Activated T-helper 2 cell treated with anti-CD3 and anti-CD28 coated beads, Interferon-gamma antibody, Interleukin-2, Interleukin-4, amounts not matched to agents 10 μg/mL and 5 μg/mL and 100 μg/mL, durations not matched to agents 14 hours and 24 hours and 36 hours (primary cell): Measurements from ENCODE around the gene SH3RF3. TPM values are rescaled to one million over a fixed set of nuclear protein-coding genes. Genes with fewer than 3 reads are reported as not detected.
"Not testable (repeated sequence)": the region's sequence is repeated elsewhere in the genome, so short reads cannot be mapped to it uniquely, and the experiment has no call there.

Experiments used
- DNase-seq: peaks from one replicate; pipeline ENCODE4 v3.0.0; 2021; ENCODE audit warnings: low spot score
- H3K27ac Mint-ChIP-seq: one replicate; pipeline ENCODE4 v1.8.0; 2021; ENCODE audit warnings: mixed read lengths
- H3K27me3 Mint-ChIP-seq: one replicate; pipeline ENCODE4 v1.8.0; 2021; ENCODE audit warnings: low read depth, mixed read lengths
- H3K36me3 Mint-ChIP-seq: one replicate; pipeline ENCODE4 v1.8.0; 2021; ENCODE audit warnings: low read depth, mixed read lengths
- H3K4me1 Mint-ChIP-seq: one replicate; pipeline ENCODE4 v1.8.0; 2021; ENCODE audit warnings: low read depth, mixed read lengths
- H3K4me3 Mint-ChIP-seq: one replicate; pipeline ENCODE4 v1.8.0; 2021; ENCODE audit warnings: low read depth, mild to moderate bottlenecking, moderate library complexity, mixed read lengths
- H3K9me3 Mint-ChIP-seq: one replicate; pipeline ENCODE4 v1.8.0; 2021; ENCODE audit warnings: mixed read lengths
- intact Hi-C: fragments of 100-400 bp; cut with micrococcal nuclease; formaldehyde crosslinking; loops from one replicate; pipeline ENCODE4 v1.15.1; 2023
- total RNA-seq: library from RNA; stranded (reverse); gene quantifications from 2 replicates; pipeline ENCODE4 v1.2.3, GENCODE V29; 2022

The SH3RF3 gene
- total RNA-seq, 1 donor from 2014 or later, result 0.78 TPM

DNA sequence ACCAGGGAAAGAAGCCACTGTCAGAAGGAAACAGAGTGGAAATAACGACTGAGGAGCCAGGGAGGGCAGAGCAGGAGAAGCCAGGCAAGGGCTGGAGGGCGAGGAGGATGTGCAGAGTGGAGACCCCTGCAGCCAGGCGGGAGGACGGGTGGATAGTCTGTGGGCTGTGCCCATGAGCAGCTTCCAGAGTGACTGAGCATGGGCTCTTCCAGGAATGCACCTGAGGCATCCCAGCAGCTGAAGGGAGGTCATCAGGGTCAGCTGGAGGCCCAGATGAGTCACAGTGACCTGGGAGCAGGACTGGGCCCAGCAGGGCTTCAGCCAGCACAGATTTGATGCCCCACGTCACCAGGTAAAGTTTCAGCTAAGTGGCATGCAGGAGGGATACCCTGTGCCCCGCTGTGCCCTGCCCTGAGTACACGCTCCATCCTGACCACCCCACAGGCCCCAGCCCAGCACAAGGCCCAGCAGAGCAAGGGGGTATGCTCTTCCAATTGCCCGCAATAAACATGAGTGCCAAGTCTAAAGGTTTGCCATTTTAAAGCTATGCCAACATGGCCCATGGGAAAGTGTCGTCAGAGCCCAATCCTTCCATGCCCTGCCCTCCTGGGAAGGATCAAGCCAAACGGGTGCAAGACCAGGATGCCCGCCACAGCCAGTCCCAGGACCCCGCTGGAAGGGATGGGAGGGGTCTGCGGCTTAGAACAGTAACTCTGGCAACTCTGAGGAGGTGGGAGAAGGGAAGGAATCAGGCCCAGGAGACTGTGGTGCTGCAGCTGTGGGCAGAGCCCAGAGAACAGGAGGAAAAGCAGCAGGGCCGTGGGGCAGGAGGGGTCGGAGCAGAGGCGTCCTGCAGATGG lies 399.1 kb downstream of the SH3RF3 start:
- intact Hi-C loops, result no loop called here
- Mint-ChIP-seq H3K27me3 (peaks cover 9% of the 10 kb centered on the region), H3K9me3 (no peaks in the 10 kb centered on the region), H3K4me3 (no peak overlapping the region), H3K4me1 (no peaks in the 10 kb centered on the region), H3K36me3 (no peaks in the 10 kb centered on the region), H3K27ac (no peak overlapping the region)
- no peak for DNase-seq

DNA sequence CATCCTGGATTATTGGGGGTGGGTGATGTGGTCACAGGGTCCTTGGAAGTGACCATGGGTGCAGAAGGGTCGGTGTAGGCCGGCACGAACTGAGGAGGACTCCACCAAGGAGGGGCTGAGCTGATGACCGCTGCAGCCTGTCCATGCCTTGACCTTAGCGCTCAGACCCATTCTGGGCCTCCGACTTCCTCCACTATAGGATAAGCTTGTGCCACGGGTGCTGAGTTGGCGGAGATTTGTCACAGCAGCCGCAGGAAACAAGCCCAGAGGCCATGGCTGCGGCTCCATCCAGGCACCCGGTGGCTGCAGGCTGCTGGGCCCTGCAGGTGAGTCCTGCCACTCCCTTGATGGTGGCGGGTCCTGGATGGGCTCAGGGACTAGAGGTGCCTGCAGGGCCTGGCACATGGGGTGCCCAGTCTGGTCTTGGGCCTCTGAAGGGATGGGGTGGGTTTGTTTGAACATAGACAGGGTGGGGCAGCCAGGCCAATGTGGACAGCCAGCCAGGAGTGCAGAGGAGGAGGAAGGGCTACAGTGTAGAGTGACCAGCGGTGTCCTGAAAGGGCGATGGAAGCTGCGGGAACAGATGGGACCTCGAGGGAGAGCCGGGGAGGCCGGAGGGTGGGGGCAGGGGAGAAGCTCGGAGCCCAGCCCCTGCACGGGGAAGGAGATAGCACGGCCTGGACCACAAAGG lies 400.0 kb downstream of the SH3RF3 start:
- H3K4me3 Mint-ChIP-seq, result no peak overlapping the region

DNA sequence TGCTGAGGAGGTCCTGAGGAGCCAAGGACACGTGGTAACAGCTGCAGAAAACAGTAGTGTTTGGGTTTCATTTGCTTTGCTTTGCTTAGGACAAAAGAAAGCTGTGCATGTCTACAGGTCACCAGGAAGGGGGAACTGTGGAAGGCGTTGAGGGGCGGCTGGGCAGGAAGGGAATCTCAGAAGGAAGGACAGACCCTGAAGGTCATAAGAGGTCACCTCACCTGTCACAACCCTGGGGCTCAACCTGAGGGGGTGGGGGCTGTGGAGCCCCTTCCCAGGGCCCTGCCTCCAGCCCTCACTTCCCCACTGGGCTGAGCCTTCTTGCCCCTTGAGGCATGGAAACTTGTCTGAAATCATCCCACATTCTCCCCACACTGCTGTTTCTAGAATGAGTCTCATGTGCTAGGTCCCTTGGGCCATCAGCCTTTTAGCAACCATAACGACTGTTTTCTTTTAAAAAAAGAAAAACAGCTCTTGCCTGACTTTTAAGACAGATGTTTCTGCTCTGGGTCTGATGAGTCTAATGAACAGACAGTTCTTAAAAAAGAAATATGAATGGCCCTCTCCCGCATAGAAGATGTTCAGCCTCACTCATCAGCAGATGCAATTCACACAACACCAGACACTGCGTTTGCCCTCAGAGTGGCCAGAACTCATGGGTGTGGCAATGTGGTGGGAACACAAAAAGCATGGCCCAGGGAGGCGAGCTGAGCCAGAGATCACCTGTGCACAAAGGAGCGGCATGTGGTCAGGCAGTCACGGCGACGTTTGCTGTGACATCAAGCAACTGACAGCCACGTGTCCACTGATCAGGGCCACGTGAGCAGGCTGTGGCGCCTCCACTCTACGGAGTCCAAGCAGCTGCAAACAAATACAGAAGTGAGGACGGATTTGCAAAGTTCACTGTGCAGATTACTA lies 400.8 kb downstream of the SH3RF3 start:
- no peaks in the 10 kb centered on the region for H3K36me3 Mint-ChIP-seq
- no peak overlapping the region for H3K4me3 Mint-ChIP-seq
- no peak overlapping the region for H3K27ac Mint-ChIP-seq
- intact Hi-C loops, result no loop called here
- peaks cover 12% of the 10 kb centered on the region for H3K27me3 Mint-ChIP-seq
- H3K4me1 Mint-ChIP-seq, result no peaks in the 10 kb centered on the region
- H3K9me3 Mint-ChIP-seq, result no peaks in the 10 kb centered on the region
- DNase-seq, result no peak

More for the DNA sequence above, 400.0 kb downstream of the SH3RF3 start:
- intact Hi-C loops, result no loop called here
- Mint-ChIP-seq H3K4me1 (no peaks in the 10 kb centered on the region), H3K27ac (no peak overlapping the region), H3K36me3 (no peaks in the 10 kb centered on the region), H3K27me3 (peaks cover 10% of the 10 kb centered on the region), H3K9me3 (no peaks in the 10 kb centered on the region)
- no peak for DNase-seq

DNA sequence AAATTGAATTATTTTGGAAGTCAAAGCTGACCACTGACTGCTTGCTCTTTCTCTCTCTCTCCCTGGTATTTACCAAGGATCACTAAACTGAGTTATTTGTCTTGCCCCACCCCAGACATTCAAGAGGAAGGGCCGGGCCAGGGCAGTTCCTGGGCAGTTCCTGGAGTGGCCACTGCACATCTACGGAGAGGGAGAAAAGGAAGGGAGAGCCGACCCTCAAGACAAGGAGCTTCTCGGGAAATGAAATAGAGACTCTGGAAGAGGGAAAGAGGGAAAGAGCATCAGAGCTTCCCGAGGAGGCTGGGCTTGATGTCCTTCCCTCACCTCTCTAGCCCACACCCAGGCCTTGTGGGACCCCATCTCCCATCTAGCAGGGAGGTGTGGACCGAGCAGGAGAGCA lies 401.7 kb downstream of the SH3RF3 start:
- Mint-ChIP-seq H3K27me3 (peaks cover 15% of the 10 kb centered on the region), H3K36me3 (no peaks in the 10 kb centered on the region), H3K4me1 (no peaks in the 10 kb centered on the region), H3K9me3 (no peaks in the 10 kb centered on the region), H3K4me3 (no peak overlapping the region), H3K27ac (no peak overlapping the region)
- no peak for DNase-seq
- intact Hi-C loops, result no loop called here

DNA sequence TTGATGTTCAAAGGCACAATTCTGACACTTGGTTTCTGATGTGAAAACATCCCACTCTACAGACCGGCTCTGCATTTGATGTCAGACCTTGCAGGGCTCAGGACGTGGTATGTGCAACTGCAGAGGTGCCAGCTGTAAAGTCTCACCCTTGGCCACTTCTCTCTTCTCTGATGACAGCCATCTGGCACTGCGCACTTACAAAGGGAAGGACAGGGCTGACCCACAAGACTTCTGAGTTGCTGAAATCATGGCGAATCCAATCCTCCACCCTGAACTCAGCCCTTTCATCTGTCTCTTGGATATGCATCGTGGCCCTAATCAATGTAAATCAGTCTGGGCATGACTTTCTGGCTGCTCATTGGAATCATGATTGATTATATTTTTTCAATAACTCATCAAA lies 402.2 kb downstream of the SH3RF3 start:
- H3K9me3 Mint-ChIP-seq, result no peaks in the 10 kb centered on the region
- intact Hi-C loops, result no loop called here
- no peak overlapping the region for H3K4me3 Mint-ChIP-seq
- H3K27ac Mint-ChIP-seq, result no peak overlapping the region
- H3K36me3 Mint-ChIP-seq, result no peaks in the 10 kb centered on the region
- peaks cover 16% of the 10 kb centered on the region for H3K27me3 Mint-ChIP-seq
- no peak for DNase-seq
- no peaks in the 10 kb centered on the region for H3K4me1 Mint-ChIP-seq

DNA sequence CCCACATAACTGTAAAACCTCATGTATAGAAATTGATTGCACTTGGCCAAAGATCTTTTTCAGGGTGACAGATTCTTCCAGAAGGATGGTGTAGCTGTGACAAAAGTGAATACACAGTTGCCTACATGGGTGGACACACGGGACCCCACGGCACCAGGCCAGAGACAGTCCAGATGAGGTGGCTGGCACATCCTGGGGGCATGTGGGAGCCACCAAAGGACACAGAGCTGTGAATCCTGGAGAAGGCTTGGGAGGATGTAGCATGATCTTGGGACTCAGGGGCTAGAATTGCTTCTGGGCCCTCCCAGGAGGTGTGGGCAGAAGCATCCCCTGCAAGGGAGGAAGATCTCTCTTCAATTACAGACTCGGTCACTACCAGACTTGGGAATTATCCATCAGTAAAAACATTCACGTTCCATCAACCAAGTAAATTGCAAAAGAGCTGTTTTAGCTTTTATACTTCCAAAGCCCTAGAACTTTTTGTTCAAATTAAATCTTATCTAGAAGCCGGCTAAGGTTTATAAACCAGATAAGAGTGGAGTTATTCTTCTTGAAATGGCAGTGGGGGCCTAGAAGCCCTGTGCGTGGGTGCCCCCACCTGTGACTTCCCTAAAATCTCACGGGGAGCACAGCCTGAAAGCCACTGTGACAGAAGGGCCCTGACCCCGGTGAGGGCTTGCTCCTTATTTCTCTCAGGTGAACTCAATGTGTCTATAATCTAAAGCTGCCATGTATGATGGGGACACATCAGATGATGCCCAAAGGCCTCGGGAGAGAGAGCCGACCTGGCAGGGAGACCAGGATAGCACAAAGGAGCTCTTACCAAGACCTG lies 403.1 kb downstream of the SH3RF3 start:
- no peak overlapping the region for H3K4me3 Mint-ChIP-seq
- H3K4me1 Mint-ChIP-seq, result no peaks in the 10 kb centered on the region
- intact Hi-C loops, result no loop called here
- no peak overlapping the region for H3K27ac Mint-ChIP-seq
- DNase-seq, result no peak
- H3K36me3 Mint-ChIP-seq, result no peaks in the 10 kb centered on the region
- no peaks in the 10 kb centered on the region for H3K9me3 Mint-ChIP-seq
- peaks cover 20% of the 10 kb centered on the region for H3K27me3 Mint-ChIP-seq

DNA sequence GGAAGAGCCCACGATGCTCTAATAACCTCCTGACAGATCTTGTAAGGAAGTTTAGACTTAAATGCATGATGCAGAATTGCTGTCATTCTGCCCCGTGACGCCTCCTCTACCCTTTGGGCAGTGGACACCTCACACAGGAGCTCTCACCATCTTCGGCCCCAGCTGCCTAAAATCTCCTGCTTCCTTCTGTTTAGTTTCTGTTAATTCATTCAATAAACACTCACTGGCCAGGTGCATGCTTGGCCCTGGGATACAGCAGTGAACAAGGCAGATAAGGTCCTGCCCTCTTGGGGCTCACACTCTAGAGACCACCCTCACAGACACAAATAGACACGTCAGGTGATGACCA lies 403.7 kb downstream of the SH3RF3 start:
- Mint-ChIP-seq H3K4me1 (no peaks in the 10 kb centered on the region), H3K36me3 (no peaks in the 10 kb centered on the region), H3K4me3 (no peak overlapping the region), H3K27me3 (peaks cover 21% of the 10 kb centered on the region), H3K27ac (no peak overlapping the region), H3K9me3 (no peaks in the 10 kb centered on the region)
- intact Hi-C loops, result no loop called here
- no peak for DNase-seq

DNA sequence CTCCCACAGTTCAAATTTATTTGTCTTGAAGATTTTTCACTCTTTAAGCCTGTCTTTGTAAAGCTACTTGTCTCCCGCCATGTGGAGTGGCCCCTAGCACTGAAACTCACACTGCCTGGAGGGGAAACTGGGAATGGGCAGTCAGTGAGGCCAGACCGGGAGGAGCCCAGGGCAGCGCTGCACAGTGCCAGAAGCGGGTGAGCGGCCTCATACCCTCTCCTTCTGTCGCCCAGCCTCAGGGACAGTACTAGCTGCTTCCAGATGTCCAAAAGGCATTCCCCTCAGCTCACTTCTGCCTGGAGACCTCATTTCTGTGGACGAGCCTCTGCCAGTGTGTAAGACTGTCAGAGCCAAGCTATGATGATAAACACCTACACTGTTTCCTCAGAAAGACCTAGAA lies 404.8 kb downstream of the SH3RF3 start:
- Mint-ChIP-seq H3K9me3 (no peaks in the 10 kb centered on the region), H3K27me3 (peaks cover 22% of the 10 kb centered on the region), H3K4me1 (no peaks in the 10 kb centered on the region), H3K27ac (no peak overlapping the region), H3K4me3 (no peak overlapping the region), H3K36me3 (no peaks in the 10 kb centered on the region)
- no peak for DNase-seq
- intact Hi-C loops, result no loop called here

DNA sequence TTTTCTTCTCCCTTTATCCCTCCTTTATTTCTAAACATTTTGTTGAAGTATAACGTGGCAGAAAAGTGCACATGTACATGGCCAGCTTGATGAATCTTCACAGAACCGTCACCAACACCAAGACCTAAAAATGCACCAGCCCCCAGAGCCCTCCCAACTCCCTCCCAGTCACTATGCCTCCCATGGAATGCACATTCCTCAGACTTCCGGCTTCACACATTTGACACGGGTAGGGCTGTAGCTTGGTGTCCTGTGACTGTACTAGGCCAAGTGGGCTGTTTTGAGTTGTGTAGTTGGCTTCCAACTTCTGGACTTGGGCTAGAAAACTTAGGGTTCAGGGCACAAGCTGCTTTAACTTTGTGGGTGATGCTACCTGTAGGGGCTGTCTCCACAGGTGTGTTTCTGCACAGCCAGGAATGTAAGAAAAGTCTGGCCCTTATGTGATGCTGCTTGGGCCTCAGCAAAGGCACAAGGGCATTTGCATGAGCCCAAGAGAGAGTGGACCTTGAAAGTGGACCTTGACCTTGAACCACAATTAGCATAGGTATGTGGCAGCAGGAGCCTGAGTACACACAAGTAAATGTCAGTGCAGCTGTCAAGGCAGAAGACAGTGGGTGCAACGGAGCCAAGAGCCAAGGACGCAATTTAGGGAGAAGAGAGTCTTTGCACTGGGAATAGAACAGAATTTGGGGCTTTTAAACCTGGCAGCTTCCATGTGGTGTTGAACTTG lies 406.4 kb downstream of the SH3RF3 start:
- Mint-ChIP-seq H3K4me3 (no peak overlapping the region), H3K9me3 (no peaks in the 10 kb centered on the region), H3K36me3 (no peaks in the 10 kb centered on the region), H3K27ac (no peak overlapping the region), H3K4me1 (no peaks in the 10 kb centered on the region), H3K27me3 (peaks cover 22% of the 10 kb centered on the region)
- intact Hi-C loops, result no loop called here
- DNase-seq, result no peak

DNA sequence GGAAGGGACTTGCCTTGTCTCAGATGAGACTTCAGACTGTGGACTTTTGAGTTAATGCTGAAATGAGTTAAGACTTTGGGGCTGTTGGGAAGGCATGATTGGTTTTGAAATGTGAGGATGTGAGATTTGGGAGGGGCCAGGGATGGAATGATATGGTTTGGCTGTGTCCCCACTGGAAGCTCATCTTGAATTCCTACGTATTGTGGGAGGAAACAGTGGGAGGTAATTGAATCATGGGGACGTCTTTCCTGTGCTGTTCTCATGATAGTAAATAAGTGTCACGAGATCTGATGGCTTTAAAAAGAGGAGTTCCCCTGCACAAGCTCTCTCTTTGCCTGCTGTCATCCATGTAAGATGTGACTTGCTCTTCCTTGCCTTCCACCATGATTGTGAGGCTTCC lies 407.6 kb downstream of the SH3RF3 start:
- H3K36me3 Mint-ChIP-seq, H3K4me3 Mint-ChIP-seq, DNase-seq, H3K4me1 Mint-ChIP-seq, H3K27ac Mint-ChIP-seq, H3K9me3 Mint-ChIP-seq, intact Hi-C loops: not testable (repeated sequence)
- H3K27me3 Mint-ChIP-seq, result peaks cover 23% of the 10 kb centered on the region

DNA sequence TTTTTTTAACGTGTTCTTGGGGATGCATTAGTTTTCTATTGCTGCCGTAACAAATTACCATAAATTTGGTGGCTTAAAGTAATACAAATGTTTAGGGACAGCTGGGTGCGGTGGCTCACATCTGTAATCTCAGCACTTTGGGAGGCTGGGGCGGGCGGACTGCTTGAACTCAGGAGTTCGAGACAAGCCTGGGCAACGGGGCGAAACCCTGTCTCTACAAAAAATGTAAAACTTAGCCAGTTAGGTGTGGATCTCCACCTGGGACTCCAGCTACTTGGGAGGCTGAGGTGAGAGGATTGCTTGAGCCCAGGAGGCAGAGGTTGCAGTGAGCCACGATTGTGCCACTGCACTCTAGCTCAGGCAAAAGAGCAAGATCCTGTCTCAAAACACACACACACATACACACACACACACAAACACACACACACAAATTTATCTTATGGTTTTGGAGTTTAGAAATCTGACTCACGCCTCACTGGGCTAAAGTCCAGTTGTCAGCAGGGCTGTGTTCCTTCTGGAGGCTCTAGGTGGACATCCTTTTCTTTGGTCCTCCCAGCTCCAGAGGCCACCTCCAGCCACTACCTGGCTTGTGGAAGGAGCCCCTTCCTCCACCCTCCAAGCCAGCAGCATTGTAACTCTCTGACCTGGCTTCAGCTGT lies 408.7 kb downstream of the SH3RF3 start:
- H3K27me3 Mint-ChIP-seq, result peaks cover 23% of the 10 kb centered on the region
- no peaks in the 10 kb centered on the region for H3K9me3 Mint-ChIP-seq
- H3K4me1 Mint-ChIP-seq, result no peaks in the 10 kb centered on the region
- intact Hi-C loops, result no loop called here
- no peak for DNase-seq
- H3K36me3 Mint-ChIP-seq, result no peaks in the 10 kb centered on the region
- no peak overlapping the region for H3K27ac Mint-ChIP-seq
- H3K4me3 Mint-ChIP-seq, result no peak overlapping the region
